WTC11 (cell line): ENCODE data around the gene KDM2A. TPM values are rescaled to one million over a fixed set of nuclear protein-coding genes. Genes with fewer than 3 reads are reported as not detected.

Experiments
- ATAC-seq: fragments of 200-7000 bp; cut with Tn5 transposase; 2 replicates; pipeline ENCODE4 v1.10.0; 2021; ENCODE audit warnings: mild to moderate bottlenecking, moderate library complexity
- CTCF ChIA-PET: fragments of 300-600 bp; sonication (Branson Sonifier 250); formaldehyde crosslinking; loops from one replicate; lab custom pipeline; 2021; ENCODE audit warnings: antibody characterized with exemption; lab: Charles Lee
- POLR2A ChIA-PET: fragments of 350-600 bp; sonication (Branson Sonifier 250); formaldehyde crosslinking; loops from one replicate; lab custom pipeline; 2021; ENCODE audit warnings: antibody characterized with exemption; lab: Charles Lee
- DNase-seq: peaks from one replicate; pipeline ENCODE4 v3.0.0; 2021; ENCODE audit warnings: low spot score
- H3K27ac Mint-ChIP-seq: 2 replicates; pipeline ENCODE4 v1.8.0; 2021; ENCODE audit warnings: mixed read lengths
- H3K27me3 Mint-ChIP-seq: 2 replicates; pipeline ENCODE4 v1.8.0; 2021; ENCODE audit warnings: low read depth, mild to moderate bottlenecking, moderate library complexity, mixed read lengths
- H3K36me3 Mint-ChIP-seq: 2 replicates; pipeline ENCODE4 v1.8.0; 2021; ENCODE audit warnings: mixed read lengths
- H3K4me1 Mint-ChIP-seq: 2 replicates; pipeline ENCODE4 v1.8.0; 2022; ENCODE audit warnings: mixed read lengths
- H3K4me3 Mint-ChIP-seq: 2 replicates; pipeline ENCODE4 v1.8.0; 2021; ENCODE audit warnings: mild to moderate bottlenecking, moderate library complexity, mixed read lengths
- H3K9me3 Mint-ChIP-seq: 2 replicates; pipeline ENCODE4 v1.8.0; 2021; ENCODE audit warnings: mixed read lengths
- FOXJ3 ChIP-seq: sonication (generic); formaldehyde crosslinking; IDR thresholded peaks from 2 replicates; pipeline ENCODE4 v1.9.0; 2021; ENCODE audit warnings: missing genetic modification reagents, mild to moderate bottlenecking, borderline replicate concordance
- GABPB1 ChIP-seq: sonication (generic); formaldehyde crosslinking; IDR thresholded peaks from 2 replicates; pipeline ENCODE4 v1.8.1; 2023; ENCODE audit warnings: mild to moderate bottlenecking, missing genetic modification reagents
- IRF2 ChIP-seq: sonication (generic); formaldehyde crosslinking; IDR thresholded peaks from 2 replicates; pipeline ENCODE4 v1.8.0; 2022; ENCODE audit warnings: low read depth, missing genetic modification reagents, borderline replicate concordance
- MXD4 ChIP-seq: fragments of 250-450 bp; sonication (Bioruptor Pico); IDR thresholded peaks from 2 replicates; pipeline ENCODE4 v1.8.0; 2021; ENCODE audit warnings: mild to moderate bottlenecking, moderate library complexity, borderline replicate concordance
- MYBL2 ChIP-seq: sonication (generic); formaldehyde crosslinking; IDR thresholded peaks from 2 replicates; pipeline ENCODE4 v1.8.1; 2023; ENCODE audit warnings: mild to moderate bottlenecking, moderate library complexity, missing genetic modification reagents
- ZNF263 ChIP-seq: sonication (generic); formaldehyde crosslinking; IDR thresholded peaks from 2 replicates; pipeline ENCODE4 v1.8.1; 2022; ENCODE audit warnings: low read depth, mild to moderate bottlenecking, moderate library complexity, missing genetic modification reagents
- ZNF396 ChIP-seq: fragments of 250-450 bp; sonication (Bioruptor Pico); IDR thresholded peaks from 2 replicates; pipeline ENCODE4 v1.8.0; 2021; ENCODE audit warnings: mild to moderate bottlenecking, moderate library complexity, borderline replicate concordance
- ZNF416 ChIP-seq: fragments of 250-450 bp; sonication (Bioruptor Pico); IDR thresholded peaks from 2 replicates; pipeline ENCODE4 v1.9.0; 2021; ENCODE audit warnings: mild to moderate bottlenecking, inconsistent platforms
- total RNA-seq: library from RNA; stranded (reverse); gene quantifications from 3 replicates; pipeline ENCODE4 v1.2.3, GENCODE V29; 2021
- TF ChIP-seq, protein P1 (sequence below): sonication (generic); formaldehyde crosslinking; IDR thresholded peaks from 2 replicates; pipeline ENCODE4 v1.8.1; 2023; ENCODE audit warnings: mild to moderate bottlenecking, moderate library complexity, missing genetic modification reagents
- TF ChIP-seq, protein P2 (sequence below): sonication (generic); formaldehyde crosslinking; IDR thresholded peaks from 2 replicates; pipeline ENCODE4 v1.8.0; 2023; ENCODE audit warnings: mild to moderate bottlenecking, missing genetic modification reagents
- TF ChIP-seq, protein P3 (sequence below): fragments of 250-450 bp; sonication (Bioruptor Pico); IDR thresholded peaks from 2 replicates; pipeline ENCODE4 v1.9.0; 2021; ENCODE audit warnings: mild to moderate bottlenecking
- TF ChIP-seq, protein P4 (sequence below): sonication (generic); formaldehyde crosslinking; IDR thresholded peaks from 2 replicates; pipeline ENCODE4 v1.8.1; 2022; ENCODE audit warnings: low read depth, mild to moderate bottlenecking, moderate library complexity, missing genetic modification reagents, borderline replicate concordance
- TF ChIP-seq, protein P5 (sequence below): sonication (generic); formaldehyde crosslinking; IDR thresholded peaks from 2 replicates; pipeline ENCODE4 v1.8.0; 2022; ENCODE audit warnings: mild to moderate bottlenecking, missing genetic modification reagents

KDM2A gene
- total RNA-seq, 1 experiment from 2014 or later = 58.0 TPM

DNA sequence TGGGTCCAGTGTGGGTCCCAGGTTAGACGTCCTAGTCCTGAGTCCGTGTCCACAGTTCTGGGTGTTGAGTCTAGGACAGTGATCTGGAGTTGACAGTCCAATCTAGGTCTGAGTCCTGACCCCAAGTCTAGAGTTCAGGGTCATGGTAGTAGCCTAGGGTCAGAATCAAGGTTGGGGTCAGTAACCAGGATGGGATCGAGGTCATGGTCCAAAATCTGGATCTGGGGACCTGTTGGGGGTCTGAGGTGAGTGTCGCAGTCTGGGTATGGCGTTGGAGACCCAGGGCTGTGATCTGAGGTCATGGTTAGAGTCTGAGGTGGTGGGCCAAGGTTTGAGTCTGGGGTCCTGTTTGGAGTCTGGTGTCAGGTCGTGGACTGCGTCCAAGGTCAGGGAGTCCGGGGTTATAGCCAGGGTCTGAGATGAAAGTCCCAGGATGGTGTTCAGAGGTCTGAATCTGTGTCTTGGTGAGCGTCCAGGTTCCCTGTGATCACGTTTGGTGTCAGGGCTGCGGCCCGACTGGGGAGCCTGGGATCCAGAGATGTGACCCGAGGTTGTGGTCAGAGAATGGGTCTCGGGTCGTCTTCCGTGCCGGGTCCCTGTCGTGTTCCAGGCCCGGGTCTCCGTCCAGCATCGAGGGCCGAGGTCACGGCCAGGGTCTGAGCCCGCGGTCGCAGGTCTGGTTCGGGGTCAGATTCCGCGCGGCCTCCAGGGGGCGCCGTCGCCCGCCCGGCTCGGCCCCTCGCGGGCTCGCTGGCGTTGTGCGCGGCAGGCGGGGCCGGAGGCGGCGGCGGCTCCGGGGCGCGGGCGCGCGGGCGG lies 146.8 kb downstream of the KDM2A start (continued):
- TF ChIP-seq, protein P1, sequence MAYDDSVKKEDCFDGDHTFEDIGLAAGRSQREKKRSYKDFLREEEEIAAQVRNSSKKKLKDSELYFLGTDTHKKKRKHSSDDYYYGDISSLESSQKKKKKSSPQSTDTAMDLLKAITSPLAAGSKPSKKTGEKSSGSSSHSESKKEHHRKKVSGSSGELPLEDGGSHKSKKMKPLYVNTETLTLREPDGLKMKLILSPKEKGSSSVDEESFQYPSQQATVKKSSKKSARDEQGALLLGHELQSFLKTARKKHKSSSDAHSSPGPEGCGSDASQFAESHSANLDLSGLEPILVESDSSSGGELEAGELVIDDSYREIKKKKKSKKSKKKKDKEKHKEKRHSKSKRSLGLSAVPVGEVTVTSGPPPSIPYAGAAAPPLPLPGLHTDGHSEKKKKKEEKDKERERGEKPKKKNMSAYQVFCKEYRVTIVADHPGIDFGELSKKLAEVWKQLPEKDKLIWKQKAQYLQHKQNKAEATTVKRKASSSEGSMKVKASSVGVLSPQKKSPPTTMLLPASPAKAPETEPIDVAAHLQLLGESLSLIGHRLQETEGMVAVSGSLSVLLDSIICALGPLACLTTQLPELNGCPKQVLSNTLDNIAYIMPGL = peak; percentile 75

DNA sequence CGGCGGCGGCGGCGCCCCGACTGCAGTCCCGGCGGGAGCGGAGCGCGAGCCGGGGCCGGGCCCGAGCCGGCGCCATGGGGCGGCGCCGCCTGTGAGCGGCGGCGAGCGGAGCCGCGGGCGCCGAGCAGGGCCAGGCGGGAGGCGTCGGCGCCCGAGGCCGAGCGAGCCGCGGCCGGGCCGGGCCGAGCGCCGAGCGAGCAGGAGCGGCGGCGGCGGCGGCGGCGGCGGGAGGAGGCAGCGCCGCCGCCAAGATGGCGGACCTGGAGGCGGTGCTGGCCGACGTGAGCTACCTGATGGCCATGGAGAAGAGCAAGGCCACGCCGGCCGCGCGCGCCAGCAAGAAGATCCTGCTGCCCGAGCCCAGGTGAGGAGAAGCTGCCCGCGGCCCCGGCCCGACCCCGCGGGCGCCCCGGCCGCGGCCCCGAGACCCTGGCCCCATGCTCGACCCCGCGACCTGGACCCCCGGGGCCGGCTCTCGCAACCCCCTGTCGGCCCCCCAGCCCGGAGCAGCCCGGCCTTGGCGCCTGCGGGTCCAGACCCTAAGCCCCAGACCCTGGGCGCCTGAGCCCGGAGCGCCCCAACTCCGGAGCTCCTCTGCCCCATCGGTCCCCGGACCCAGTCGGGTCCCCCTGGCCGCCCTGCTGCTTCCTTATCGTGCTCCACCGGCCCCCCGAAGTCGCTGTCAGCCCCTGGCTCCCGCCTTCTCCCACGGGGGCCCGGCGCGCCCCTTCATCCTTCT lies 147.6 kb downstream of the KDM2A start, which contains the start of gene GRK2:
Gene GRK2, plus strand, starts transcription at position 25 of the 739 bp plus-strand sequence. Its CDS starts 227 bp downstream, at position 252.
- H3K36me3 Mint-ChIP-seq = no peaks in the 10 kb centered on the region
- ATAC-seq = peak; percentile 2
- peaks cover 55% of the 10 kb centered on the region for H3K4me1 Mint-ChIP-seq
- POLR2A ChIA-PET = interaction anchor here (0.6 to 1.3 kb wide), 3 partner anchors 11 to 51 kb away, joined by 4 read pairs; no protein-coding TSS in a partner anchor
- H3K9me3 Mint-ChIP-seq = no peaks in the 10 kb centered on the region
- peak within 1 kb of the TSS; percentile 80 for H3K27ac Mint-ChIP-seq
- CTCF ChIA-PET = interaction anchor here (0.6 to 2.2 kb wide), 10 partner anchors 8 to 116 kb away, joined by 3 to 25 read pairs (median 4); partner anchors contain the start of genes ANKRD13D, POLD4 and SSH3
- peak within 1 kb of the TSS; percentile 93 for H3K4me3 Mint-ChIP-seq
- no peak for TF ChIP-seq IRF2
- TF ChIP-seq ZNF263 (CRISPR knock-in tag) = no peak
- H3K27me3 Mint-ChIP-seq = peaks cover 25% of the 10 kb centered on the region
- DNase-seq = no peak

DNA sequence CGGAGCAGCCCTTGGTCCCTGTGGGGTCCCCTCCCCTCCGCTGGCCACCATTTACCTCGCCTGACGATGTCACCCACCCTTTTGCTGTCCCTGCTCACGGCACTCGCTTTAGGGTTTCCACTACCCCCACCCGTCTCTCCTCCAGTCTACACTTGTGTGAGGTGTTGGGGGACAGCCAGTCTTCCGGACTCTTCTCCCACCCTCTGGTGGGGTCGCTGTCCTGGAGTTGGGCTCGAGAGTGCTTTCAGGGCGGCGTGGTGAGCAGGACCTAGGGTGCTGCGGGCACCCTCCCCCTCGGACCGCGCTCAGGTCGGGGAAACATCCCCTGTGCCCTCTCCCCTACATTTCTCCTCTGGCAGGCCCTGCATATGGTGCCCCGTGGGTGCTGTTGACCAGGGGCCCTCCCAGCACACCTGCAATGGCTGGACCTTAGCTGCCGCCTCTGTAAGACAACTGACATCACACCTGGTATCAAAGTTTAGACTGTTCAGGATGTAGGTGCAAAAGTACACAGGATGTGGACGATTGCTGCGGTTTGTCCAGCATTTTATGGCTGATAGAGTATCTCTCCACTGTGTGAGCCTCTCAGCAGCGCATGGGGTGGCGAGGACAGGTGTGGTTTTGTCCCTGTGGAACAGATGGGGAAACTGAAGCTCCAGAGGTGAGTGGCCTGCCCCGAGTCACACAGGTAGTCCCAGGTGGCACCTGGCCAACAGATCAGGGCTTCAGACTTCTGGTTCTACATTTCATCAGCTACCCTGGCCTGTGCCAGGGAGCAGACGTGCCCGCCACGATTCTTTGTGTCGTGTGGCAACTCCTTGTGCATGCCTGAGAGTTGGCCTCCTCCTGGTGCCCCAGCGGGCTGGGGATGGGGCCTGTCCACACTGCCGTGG lies 148.4 kb downstream of the KDM2A start:
- Mint-ChIP-seq H3K9me3 (no peaks in the 10 kb centered on the region), H3K4me1 (peaks cover 56% of the 10 kb centered on the region), H3K27ac (peak overlapping the region; percentile 80; the same call in 1 of the 2 replicates), H3K27me3 (peaks cover 22% of the 10 kb centered on the region), H3K36me3 (no peaks in the 10 kb centered on the region), H3K4me3 (peak overlapping the region; percentile 93)
- ChIA-PET POLR2A (interaction anchor here (0.6 to 1.3 kb wide), 4 partner anchors 10 to 50 kb away, joined by 3 to 4 read pairs (median 4); partner anchors contain the start of gene ANKRD13D), CTCF (interaction anchor here (0.6 to 2.2 kb wide), 10 partner anchors 7 to 186 kb away, joined by 3 to 25 read pairs (median 4); partner anchors contain the start of genes ANKRD13D and SSH3)
- ATAC-seq (no peak), DNase-seq (no peak)
- TF ChIP-seq GABPB1 (CRISPR knock-in tag) = 0 out of 2 replicates have a peak, but pooled peaks have one; percentile 19
- TF ChIP-seq, protein P2, sequence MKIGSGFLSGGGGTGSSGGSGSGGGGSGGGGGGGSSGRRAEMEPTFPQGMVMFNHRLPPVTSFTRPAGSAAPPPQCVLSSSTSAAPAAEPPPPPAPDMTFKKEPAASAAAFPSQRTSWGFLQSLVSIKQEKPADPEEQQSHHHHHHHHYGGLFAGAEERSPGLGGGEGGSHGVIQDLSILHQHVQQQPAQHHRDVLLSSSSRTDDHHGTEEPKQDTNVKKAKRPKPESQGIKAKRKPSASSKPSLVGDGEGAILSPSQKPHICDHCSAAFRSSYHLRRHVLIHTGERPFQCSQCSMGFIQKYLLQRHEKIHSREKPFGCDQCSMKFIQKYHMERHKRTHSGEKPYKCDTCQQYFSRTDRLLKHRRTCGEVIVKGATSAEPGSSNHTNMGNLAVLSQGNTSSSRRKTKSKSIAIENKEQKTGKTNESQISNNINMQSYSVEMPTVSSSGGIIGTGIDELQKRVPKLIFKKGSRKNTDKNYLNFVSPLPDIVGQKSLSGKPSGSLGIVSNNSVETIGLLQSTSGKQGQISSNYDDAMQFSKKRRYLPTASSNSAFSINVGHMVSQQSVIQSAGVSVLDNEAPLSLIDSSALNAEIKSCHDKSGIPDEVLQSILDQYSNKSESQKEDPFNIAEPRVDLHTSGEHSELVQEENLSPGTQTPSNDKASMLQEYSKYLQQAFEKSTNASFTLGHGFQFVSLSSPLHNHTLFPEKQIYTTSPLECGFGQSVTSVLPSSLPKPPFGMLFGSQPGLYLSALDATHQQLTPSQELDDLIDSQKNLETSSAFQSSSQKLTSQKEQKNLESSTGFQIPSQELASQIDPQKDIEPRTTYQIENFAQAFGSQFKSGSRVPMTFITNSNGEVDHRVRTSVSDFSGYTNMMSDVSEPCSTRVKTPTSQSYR = no peak
- TF ChIP-seq, protein P3, sequence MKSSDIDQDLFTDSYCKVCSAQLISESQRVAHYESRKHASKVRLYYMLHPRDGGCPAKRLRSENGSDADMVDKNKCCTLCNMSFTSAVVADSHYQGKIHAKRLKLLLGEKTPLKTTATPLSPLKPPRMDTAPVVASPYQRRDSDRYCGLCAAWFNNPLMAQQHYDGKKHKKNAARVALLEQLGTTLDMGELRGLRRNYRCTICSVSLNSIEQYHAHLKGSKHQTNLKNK (CRISPR knock-in tag) = no peak

DNA sequence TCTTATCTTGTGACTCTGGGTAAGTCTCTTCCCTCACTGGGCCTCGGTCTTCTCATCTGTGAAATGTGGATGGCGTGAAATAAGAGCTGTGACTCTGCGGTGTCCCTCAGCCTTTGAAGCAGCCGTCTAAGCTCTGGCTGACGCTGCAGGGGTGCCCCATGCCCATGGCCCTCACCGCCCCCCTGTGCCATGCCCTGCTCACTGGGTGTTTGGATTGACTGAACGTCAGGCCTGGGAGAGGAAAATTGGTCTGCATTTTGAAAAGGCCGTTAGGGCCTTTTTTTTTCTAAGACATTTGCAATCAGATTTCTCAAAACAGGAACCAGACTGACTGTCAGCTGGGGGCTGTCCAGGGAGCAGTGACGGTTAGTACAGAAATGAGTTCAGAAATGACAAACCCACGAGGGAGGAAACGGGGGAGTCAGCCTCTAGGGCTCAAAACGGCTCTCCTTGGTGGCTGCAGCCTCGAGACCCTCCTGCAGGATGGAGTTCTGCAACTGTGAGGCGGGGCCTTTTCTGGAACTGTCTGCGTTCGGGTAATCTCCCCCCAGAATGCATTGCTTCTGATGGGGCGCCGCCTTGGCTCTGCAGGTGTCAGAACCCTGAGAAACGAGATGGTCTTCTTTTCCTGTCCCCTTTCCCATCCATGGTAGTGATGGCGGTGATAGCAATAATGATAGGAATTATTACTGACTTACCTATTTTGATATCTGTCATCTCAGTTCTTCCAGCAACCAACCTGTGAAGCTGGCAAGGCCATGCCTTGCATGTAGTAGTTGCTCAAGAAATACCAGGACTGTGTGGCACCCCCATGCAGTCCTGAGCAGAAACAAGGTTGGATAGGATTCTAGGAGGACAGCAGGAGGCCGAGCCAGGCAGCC lies 149.3 kb downstream of the KDM2A start:
- CTCF ChIA-PET = interaction anchor here (1.2 to 2.2 kb wide), 4 partner anchors 20 to 187 kb away, joined by 4 to 25 read pairs (median 10); partner anchors contain the start of gene ANKRD13D
- peaks cover 47% of the 10 kb centered on the region for H3K4me1 Mint-ChIP-seq
- H3K27me3 Mint-ChIP-seq = peaks cover 18% of the 10 kb centered on the region
- no peak overlapping the region for H3K27ac Mint-ChIP-seq
- no peak for ATAC-seq
- no peaks in the 10 kb centered on the region for H3K36me3 Mint-ChIP-seq
- H3K9me3 Mint-ChIP-seq = no peaks in the 10 kb centered on the region
- peak overlapping the region; percentile 93 for H3K4me3 Mint-ChIP-seq
- POLR2A ChIA-PET = interaction anchor here (0.7 kb wide), 1 partner anchor 21 kb away, joined by 3 read pairs; the partner anchor contains the start of gene ANKRD13D
- DNase-seq = no peak
- TF ChIP-seq, protein P4, sequence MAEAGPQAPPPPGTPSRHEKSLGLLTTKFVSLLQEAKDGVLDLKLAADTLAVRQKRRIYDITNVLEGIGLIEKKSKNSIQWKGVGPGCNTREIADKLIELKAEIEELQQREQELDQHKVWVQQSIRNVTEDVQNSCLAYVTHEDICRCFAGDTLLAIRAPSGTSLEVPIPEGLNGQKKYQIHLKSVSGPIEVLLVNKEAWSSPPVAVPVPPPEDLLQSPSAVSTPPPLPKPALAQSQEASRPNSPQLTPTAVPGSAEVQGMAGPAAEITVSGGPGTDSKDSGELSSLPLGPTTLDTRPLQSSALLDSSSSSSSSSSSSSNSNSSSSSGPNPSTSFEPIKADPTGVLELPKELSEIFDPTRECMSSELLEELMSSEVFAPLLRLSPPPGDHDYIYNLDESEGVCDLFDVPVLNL (CRISPR knock-in tag) = no peak
- no peak for TF ChIP-seq MXD4 (CRISPR knock-in tag)
- no peak for TF ChIP-seq ZNF396
- no peak for TF ChIP-seq FOXJ3 (CRISPR knock-in tag)
- no peak for TF ChIP-seq ZNF416 (CRISPR knock-in tag)
- TF ChIP-seq GABPB1 (CRISPR knock-in tag) = no peak
- TF ChIP-seq, protein P5, sequence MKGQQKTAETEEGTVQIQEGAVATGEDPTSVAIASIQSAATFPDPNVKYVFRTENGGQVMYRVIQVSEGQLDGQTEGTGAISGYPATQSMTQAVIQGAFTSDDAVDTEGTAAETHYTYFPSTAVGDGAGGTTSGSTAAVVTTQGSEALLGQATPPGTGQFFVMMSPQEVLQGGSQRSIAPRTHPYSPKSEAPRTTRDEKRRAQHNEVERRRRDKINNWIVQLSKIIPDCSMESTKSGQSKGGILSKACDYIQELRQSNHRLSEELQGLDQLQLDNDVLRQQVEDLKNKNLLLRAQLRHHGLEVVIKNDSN (CRISPR knock-in tag) = no peak
- no peak for TF ChIP-seq MYBL2 (CRISPR knock-in tag)
